CD4-positive, alpha-beta T cell treated with Interleukin-2 at 100 ng/mL for 4 hours (primary cell): ENCODE measurements around the gene PTPRN2.
"Not testable (repeated sequence)": the region's sequence is repeated elsewhere in the genome, so short reads cannot be mapped to it uniquely, and the experiment has no call there.

Experiments
- DNase-seq: peaks from one replicate; pipeline ENCODE4 v3.0.0-alpha.2; 2020; ENCODE audit warnings: low spot score

The PTPRN2 gene

GRCh38 chr7:158467562-158467961, 120.1 kb downstream of the PTPRN2 start:
- no peak for DNase-seq

- no peak for DNase-seq
Observed at GRCh38 chr7:158463317-158463716, 124.3 kb downstream of the PTPRN2 start.

- DNase-seq, result no peak
Observed at GRCh38 chr7:158461824-158462223, 125.8 kb downstream of the PTPRN2 start.

GRCh38 chr7:158460665-158461064, 127.0 kb downstream of the PTPRN2 start:
- DNase-seq, result no peak

GRCh38 chr7:158458716-158459282, 128.8 kb downstream of the PTPRN2 start:
- no peak for DNase-seq

GRCh38 chr7:158458096-158458495, 129.5 kb downstream of the PTPRN2 start:
- DNase-seq, result no peak

- DNase-seq, result not testable (repeated sequence)
Observed at GRCh38 chr7:158457586-158457985, 130.0 kb downstream of the PTPRN2 start.

- DNase-seq, result no peak
Observed at GRCh38 chr7:158454631-158455030, 133.0 kb downstream of the PTPRN2 start.

- no peak for DNase-seq
Observed at GRCh38 chr7:158453663-158454062, 134.0 kb downstream of the PTPRN2 start.

GRCh38 chr7:158452331-158452730, 135.3 kb downstream of the PTPRN2 start:
- no peak for DNase-seq

GRCh38 chr7:158450476-158451124, 137.0 kb downstream of the PTPRN2 start:
- no peak for DNase-seq

GRCh38 chr7:158449942-158450341, 137.7 kb downstream of the PTPRN2 start:
- DNase-seq, result no peak

- DNase-seq, result no peak
Observed at GRCh38 chr7:158449266-158449665, 138.4 kb downstream of the PTPRN2 start.

- DNase-seq, result no peak
Observed at GRCh38 chr7:158448430-158449100, 139.1 kb downstream of the PTPRN2 start.

- DNase-seq, result no peak
Observed at GRCh38 chr7:158447506-158448171, 140.0 kb downstream of the PTPRN2 start.

GRCh38 chr7:158447151-158447505, 140.5 kb downstream of the PTPRN2 start:
- no peak for DNase-seq

GRCh38 chr7:158446706-158447105, 140.9 kb downstream of the PTPRN2 start:
- DNase-seq, result no peak

- DNase-seq, result no peak
Observed at GRCh38 chr7:158446281-158446680, 141.3 kb downstream of the PTPRN2 start.

- no peak for DNase-seq
Observed at GRCh38 chr7:158445421-158446175, 142.0 kb downstream of the PTPRN2 start.

- DNase-seq, result no peak
Observed at GRCh38 chr7:158444501-158445420, 142.9 kb downstream of the PTPRN2 start.
